Activated T-cell treated with anti-CD3 and anti-CD28 coated beads for 24 hours (primary cell): ENCODE measurements around the gene UBL4B.

Experiments
- DNase-seq: peaks from one replicate; pipeline ENCODE4 v3.0.0-alpha.2; 2020; ENCODE audit warnings: low read depth

The UBL4B gene

DNA sequence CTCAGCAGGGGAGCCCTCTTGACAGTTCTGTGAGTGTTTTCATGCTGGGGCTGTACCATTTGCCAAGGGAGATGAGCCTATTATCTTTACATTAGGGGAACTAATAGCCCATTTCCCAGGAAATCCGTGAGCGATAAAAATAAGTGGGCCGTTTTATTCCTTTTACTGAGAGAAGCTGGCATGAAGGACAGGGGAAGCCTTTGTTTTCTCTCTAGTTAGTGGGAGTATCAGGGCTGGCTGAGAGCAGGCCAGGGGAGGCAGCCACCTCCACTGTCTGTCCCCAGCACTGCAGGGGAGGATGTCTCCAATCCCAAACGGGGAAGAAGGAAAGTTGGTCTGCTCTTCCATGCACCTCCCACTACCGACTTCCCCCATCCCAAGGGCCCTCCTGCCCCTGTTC, 2.5 kb downstream of the UBL4B start:
- DNase-seq = no peak

DNA sequence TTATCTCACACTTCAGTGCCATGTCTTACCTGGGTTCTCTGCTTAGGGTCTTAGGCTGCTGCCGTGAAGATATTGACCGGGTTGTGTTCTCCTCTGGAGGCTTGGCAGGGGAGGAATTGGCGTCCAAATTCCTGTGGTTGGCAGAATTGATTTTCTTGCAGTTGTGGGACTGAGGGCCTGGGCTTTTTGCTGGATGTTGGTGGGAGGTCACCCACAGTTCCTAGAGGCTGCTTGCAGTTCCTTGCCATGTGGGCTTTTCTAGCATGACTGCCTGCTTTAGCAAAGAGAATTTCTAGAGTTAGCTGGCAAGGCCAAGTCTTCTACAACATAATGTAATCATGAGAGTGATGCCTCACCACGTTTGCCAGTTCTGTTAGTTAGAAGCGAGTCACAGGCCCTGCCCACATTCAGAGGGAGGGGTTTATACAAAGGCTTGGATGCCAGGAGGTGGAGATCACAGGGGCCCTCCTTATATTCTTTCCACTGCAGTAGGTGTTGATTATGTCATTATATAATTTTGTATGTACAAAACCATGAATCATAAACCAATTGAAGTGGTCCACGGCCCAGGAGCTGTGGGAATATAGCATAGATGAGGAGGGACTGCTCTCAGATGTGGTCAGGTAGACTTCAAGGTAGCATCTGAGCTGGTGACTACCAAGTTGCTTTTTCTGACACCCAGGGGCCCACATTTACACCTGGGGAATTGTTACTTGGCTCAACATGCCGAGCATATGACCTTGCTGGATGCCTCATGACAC, 6.6 kb downstream of the UBL4B start:
- DNase-seq = peak; percentile 14

DNA sequence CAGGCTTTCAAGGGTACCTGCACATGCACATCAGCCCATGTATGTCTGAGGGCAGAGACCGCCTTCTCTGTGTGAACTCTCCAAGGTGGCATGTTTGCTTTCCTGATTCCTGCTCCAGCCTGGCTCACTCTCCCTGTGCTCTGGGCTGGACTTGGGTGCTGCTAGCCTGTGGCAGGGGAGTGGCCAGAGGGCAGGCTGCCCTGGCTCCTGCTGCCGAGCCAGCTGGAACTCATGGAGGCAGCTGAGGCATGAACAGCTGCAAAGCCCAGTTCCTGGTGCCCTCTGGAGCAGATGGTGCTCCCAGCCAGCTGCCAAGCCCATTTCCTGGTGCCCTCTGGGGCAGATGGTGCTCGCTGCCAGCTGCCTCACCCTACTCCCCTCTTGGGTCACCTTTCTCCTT, 7.6 kb downstream of the UBL4B start:
- DNase-seq = no peak

DNA sequence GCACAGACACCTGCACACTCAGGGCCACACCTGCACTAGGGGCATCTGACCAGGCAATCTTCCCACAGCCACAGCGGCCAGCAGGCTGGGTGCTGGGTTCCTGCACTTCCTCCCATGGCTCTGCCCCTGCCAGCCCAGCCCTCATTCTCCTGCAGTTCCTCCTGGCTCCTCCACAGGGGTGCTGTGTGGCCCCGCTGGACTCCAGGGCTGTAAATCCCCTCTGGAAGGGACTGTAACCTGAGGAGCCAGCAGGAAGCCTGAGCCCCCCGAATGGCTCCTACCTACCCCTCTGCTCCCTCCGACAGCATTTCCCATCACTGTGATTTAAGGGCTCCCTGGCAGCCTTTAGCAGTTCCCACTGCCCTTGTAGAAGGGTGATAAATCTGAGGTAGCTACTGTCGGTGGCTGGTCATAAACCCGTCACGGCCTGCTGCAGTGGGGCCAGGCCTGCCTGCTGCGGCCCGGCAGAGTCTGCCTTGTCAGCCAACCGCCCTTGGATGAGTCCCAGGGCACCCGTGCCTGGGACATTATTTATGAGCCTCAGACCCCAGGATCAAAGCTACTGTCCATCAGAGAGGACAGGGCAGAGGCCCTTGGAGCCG, 8.8 kb downstream of the UBL4B start:
- DNase-seq = no peak

DNA sequence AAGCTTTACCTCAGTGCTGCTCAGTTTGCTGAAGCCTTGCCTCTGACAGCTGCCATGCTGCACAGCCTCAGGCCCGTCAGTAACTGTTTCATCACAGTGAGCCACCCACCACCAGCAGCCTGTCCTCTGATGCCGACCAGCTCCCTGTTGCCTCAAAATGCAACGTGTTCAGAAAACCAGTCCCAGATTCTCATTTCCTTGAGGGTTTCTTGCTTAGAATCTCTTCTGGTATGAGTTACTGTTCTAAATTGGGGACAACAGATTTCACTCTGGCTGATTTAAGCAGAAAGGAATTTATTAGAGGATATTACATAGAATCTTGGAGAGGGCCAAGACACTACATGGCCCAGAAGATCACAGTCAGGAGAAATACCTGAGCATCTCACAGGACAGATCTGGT, 11.0 kb downstream of the UBL4B start:
- DNase-seq = no peak

DNA sequence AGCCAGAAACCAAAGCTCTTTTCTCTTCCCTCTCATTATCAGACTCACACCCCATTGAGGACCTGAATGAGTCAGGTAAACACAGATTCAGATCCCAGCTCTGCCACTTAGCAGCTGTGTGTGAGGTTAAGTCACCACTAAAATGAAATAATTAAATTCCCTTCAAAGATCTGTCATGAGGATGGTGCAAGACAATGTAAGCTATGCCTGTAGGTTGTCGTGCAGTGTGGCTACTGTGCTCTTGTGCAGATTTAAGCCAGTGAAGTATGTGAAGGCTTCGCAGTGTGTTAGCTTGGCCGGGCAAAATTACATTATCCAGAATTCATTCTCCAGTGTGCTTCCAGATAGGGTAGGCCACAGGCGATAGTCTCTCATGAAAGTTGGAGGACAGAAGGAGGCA, 13.6 kb downstream of the UBL4B start:
- no peak for DNase-seq

DNA sequence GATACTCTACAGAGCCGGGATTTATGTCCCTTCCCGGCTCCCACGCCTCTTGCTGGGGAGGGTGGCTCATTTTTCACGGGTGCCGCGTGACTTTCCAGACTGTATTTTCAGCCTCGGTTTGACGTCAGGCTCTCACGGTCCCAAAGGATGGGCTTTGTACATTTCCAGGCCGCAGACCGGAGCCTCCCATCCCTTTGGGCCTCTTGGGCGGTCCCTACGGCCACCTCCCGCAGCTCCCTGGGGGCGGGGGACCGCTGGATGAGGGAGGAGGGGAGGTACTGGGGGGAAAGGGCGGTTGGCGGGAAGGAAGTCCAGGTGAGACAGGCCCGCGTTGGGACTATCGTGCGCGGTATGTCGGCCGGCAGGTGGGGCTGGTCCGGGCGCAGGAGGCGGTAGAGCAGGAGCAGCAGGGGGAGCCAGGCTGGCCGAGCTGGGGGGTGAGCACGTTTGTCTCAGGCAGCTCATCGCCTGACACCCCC, 17.9 kb downstream of the UBL4B start:
- DNase-seq = no peak

DNA sequence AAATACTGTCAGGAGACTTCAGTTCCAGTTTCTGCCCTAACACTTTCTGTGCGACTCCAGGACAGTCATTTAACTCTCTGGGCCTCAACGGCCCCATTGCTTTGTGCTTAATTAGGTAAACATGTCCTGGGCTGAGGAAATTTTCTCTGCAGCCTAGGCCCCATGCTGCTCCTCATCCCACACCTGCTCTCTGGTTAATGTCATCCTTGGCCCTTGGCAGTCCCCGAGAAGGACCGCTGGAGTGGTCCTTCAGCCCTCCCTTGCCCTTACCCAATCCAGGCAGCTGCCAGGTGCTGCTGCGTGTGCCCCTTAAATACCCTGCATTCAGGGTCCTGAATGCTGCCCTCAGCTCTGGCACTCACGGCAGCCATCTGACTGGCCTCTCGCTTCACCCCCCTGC, 18.7 kb downstream of the UBL4B start:
- DNase-seq = no peak

DNA sequence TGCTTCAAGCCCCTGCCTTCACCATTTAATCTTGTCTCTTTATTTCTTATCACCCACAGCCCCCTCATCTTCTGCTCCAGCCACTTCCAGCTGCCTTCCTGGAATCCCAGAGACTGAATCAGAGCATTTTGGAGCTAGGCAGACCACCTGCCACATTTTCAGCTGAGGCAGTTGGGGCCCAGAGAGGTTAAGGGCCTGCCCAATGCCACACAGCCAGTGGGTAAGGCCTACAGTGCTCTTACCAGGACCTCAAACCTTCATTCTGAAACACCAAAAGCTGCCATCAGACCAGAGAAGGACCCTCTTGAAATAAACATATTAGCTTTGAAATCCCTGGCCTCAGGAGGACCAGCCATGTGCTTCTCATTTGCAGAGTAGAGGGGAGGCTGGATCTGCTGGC, 20.4 kb downstream of the UBL4B start:
- no peak for DNase-seq

DNA sequence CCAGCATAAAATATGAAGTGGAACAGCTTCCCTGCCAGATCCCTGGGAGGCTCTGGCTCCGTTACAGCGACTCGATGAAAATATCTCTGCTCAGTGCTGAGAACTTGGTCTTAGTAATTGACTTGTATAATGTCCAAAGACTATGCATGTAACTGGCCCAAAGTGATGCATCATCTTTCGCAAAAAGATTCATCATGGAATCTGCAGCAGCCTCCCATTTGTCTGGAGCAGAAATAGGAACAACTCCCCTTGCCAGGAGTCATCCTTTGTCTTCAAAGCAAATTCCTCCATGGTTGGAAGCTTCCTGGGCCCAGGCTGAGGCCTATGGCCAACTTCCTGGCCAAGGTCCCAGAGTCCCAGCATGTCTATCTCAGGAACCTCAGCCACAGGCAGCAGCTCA, 21.2 kb downstream of the UBL4B start:
- DNase-seq = no peak

DNA sequence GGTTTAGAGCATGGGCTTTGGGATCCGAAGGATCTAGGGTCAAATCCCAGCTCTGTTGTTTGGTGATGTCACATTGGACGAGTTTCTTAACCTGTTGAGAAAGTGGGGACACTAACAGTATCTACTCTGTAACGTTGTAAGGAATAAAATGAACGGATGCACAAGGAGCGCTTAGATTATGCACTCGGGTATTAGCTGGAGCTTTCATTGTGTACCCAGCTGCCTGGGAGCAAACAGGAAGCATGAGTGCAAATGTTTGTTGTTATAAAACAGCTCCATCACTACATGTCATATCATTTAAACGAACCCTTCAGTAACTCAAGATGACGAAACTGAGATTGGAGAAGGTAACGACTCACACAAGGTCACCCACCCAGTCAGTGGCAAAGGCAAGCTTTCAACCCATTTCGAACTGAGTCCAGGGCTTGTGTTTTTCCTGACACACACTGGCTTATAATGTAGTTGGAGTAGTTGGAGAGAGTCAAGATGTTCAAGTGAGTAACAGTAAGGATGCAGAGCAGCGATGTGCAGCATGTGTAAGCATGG, 21.9 kb downstream of the UBL4B start:
- no peak for DNase-seq

DNA sequence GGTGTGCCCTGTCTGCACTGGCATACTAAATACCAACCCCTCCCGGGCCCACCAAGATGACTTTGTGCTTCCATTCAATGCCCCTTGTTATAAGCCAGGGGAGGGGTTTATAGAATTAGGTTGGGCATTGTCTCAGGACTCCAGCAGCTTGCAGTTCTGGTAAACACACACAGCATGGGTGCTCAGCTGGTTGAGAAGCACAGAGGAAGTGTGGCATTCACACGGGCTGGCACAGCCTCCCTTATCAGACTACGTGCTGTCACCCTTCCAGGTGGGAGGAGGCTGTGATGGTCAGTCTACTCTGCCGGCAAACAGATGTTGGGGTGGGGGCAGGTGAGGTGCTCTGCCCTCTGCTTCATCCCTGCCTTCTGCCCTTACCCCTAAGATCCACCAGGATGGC, 23.0 kb downstream of the UBL4B start:
- no peak for DNase-seq

DNA sequence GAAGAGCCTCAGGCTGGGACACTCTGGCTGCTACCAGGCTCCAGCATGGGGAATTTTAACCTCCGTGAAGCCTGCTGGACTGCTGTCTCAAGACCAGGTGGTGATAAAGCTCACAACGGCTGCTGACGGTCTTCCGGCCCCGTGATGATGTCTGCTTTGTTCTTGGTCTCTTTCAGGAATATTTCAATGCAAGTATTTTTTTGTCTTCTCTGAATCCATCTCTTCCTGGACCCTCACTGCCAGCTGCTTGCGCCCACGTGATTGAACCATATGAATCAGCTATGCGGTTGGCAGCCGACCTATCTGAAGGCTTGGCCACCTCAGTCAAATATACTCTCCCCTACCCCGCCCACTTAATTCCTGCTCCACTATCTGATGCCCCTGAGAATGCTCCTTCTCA, 23.4 kb downstream of the UBL4B start:
- DNase-seq = no peak

DNA sequence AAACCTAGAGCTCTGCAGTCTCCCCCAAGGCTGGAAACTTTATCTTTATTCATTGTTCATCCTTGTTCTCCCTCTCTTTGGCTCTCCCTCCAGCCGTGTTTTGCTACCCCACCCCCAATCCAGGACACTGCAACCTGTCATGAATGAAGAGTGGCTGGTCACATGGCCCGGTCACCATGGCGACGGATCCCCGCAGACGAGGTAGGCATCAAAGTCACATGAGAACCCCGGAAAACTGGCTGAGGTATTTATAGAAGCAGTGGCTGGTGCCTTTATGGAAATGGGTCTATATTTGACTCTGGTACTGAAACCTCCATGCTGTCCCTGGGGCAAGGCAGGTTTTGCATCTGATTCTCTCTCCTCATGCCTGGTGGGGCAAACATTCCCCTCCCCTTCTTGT, 24.7 kb downstream of the UBL4B start:
- DNase-seq = no peak

DNA sequence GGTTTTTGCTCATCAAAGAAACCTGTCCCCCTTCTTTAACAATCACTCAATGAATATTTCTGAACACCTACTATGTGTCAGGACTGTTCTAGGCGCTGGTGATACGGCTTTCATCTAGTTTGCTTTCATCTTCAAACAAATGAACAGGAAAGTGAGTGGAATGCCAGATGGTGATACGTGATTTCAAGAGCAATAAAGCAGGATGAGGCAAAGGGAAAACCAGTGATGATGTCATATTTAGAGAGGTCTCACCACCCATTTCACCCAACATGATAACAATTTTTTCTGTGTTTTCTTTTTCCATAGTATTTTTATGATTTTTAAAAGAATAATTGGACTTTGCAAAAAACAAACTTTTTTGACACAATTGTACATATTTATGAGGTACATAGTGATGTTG, 26.7 kb downstream of the UBL4B start:
- no peak for DNase-seq

DNA sequence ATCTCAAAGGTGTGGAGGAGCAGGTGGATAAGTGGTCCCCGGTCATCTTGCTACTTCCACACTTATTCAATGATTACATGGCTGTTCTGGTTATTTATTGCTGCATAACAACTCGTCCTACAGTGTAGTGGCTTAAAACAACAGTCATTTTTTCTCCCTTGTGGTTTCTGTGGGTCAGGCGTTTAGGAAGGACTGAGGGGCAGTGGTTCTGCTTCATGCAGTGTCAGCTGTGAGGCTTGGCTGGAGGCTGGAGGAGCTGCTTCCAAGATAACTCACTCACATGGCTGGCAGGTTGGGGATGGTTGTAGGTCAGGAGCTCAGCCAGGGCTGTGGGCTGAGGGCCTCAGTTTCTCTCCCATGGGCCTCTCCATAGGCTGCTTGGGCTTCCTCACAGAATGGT, 32.1 kb downstream of the UBL4B start:
- no peak for DNase-seq

DNA sequence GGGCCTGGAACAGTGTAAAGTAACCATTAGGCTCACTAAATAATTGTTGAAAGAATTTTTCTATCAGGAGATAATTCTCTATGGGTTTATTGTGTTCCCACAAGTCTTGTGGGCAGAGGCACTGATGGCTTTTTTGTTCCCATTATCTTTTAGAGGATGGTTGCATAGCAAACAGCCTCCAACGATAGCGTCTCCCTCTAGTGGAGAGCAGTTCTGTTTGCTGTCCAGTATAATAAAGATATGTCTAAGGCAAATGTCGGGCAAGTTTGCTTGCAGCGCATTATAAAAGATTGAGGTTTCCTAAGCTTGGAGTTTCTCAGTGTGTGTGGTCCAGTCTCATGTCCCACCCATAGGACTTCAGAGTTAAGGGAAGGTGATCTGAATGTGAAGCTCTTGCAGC, 36.7 kb downstream of the UBL4B start:
- no peak for DNase-seq

DNA sequence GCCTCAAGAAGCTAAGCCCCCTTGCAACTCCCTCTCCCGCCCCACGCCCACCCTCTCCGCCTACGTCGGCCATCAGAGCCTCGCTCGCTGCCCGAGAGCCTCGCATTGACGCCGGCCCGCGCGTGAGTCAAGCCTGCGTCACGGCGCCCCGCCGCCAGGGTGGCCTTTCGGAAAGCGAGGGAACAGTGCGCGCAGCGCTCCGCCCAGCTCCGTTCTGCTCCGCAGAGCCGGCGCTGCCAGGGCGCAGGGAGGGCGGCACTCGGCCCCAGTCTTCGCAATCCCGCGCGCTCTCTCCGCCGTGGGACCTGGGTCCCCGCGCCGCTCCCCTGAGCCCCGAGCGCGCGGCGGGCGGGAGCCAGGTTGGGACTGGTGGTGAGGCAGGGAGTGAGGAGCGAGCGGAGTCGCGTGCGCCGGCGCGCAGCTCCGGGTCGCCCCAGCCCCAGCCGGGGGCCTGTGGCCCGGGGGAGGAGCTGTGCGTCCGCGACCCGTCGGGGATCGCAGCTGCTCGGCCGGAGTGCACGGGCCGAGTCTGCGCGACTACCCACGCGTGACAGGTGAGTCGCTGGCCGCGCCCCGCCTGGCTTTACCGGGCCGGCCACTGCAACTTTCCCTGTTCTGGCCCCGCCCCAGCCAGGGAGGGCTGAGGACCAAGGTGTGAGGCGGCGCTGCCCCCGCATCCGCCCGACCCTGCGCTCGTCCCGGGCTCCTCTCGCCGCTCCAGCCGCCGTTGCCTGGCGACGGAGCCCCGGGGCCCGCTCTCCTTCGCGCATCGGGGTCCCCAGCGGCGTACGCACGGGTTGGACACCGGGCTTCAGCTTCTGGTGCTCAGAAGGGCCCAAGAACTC, 38.3 kb downstream of the UBL4B start, which contains the start of gene SLC6A17:
TSS of gene SLC6A17 (plus strand) at position 165 of the 845 bp plus-strand sequence. CDS start 16,436 bp downstream, outside the sequence.
- peak; percentile 39 for DNase-seq

DNA sequence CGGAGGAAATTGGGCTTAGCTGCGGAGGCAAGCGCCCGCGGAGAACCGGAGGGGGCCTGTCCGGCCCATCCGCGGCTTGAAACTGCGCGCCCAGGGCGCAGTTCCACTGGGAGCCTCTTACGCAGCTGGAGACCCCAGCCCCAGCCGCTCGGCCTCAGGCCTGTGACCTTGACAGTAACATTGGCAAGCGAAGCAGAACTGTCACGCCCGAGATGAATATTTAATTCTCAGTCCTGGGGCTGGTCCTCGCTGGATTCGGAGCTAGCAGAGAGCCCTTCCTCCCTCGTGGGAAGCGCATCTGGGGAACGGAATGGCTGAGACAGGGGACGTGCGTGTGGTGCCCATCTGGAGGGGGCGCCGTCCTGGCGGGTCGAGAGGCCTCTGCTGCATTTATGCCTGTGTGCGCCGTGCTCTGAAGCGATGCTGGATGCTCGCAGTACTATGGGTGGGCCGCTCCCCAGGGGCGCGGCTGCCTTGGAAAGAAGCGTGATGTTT, 39.0 kb downstream of the UBL4B start:
- no peak for DNase-seq

DNA sequence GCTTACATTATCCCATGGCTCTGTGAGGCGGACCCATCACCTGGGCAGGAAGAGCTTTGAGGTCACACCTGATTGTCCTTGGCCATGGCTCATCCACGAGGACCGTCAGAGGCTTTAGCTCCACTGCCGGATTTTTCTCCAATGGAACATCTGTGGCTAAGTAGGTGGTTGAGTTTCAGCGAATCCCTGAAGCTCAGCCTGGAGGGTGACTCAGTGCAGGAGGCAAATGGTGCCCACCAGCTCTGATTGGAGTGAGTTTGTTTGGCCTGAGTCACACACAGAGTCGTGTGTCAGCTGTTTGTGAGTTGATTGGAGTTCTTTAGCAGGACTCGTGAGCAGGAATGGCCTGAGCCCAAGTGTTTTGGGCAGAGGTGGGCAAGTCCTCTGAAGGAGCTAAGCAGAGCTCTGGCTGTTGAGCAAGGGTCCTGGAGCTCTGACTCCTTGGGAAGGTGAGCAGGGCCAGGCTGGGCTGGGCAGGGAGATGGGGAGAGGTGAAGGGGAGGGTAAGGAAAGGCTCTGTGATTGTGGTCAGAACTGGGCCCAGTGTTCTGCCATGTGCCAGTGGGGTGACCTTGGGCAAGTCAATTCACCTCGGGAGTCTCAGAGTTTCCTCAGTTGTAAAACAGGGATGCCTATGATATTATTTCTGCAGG, 40.0 kb downstream of the UBL4B start:
- DNase-seq = no peak

DNA sequence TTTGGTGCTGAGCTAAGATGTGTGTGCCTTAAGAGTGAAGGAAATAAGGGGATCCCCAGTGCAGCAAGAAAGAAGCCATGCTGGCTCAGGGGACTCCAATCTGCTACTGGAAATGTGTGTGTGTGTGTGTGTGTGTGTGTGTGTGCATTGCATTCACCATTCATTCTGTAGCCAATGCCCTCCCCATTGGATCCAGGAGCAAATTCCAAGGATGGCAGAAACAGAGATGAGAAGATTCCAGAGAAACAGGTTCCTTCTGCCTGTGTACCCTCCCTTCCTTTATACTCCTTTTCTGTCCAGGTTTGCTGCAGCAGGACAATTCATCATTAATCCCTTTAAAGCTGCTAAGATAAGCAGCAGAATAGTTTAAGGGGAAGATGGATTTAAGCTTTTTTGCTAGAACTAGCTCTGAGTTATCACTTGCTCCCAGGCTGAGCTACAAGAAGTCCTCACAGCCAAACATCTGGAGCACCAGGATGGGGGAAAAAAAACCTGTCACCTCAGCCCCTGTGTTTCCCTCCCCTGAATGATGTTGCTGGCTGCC, 41.2 kb downstream of the UBL4B start:
- DNase-seq = no peak
